ENCODE measurements around the gene CCDC149.

DNA sequence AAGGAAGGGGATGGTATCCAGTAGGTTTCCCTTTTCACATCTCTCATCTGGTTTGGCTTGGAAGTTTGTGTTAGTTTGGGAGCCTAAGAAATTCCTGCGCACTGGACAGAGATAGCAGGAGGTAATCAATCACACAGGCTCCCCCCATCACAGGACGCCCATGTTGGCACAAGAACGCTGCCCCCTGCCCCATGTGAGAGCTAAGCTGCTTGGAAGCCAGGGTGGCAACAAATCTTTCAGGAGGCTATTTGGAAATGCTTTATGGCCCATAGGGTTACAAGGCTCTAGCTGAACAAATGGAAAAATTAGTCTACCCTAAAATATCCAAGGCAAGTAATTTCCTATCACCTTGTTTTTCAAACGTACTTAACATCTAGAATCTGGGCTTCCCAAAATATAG lies 63.5 kb downstream of the CCDC149 start:
- TF ChIP-seq POLR2AphosphoS5 (IDR thresholded peaks at IDR 0.05; ENCODE audit: low read depth, low read length) (no peak), SIN3A (IDR thresholded peaks at IDR 0.05; ENCODE audit: borderline replicate concordance, insufficient read depth, low read depth, low read length) (no peak)

All from Panc1 (cell line).